A673 (cell line): Measurements from ENCODE around the gene ARNT2. TPM values are rescaled to one million over a fixed set of nuclear protein-coding genes. Genes with fewer than 3 reads are reported as not detected.

Source experiments
- BruUV-seq: library from RNA; stranded (reverse); fragments of 400-500 nt; replicated peaks from 2 replicates; lab custom pipeline; 2021; lab: Mats Ljungman, UMichigan
- CTCF ChIA-PET: fragments of 300-600 bp; sonication (Branson Sonifier 250); formaldehyde crosslinking; loops from one replicate; lab custom pipeline; 2022; ENCODE audit warnings: antibody characterized with exemption; lab: Charles Lee
- POLR2A ChIA-PET: fragments of 300-600 bp; sonication (Branson Sonifier 250); formaldehyde crosslinking; loops from one replicate; lab custom pipeline; 2022; ENCODE audit warnings: antibody characterized with exemption; ENCODE audit not compliant: low non-redundant PET; lab: Charles Lee
- DNase-seq: peaks from one replicate; pipeline ENCODE4 v3.0.0-alpha.2; 2015; ENCODE audit warnings: low spot score
- H3K27ac ChIP-seq: fragments of 200-600 bp; sonication (generic); 2 replicates; pipeline ENCODE4 v1.5.1; 2016; ENCODE audit warnings: mixed run types, low read depth, mild to moderate bottlenecking, mixed read lengths, antibody characterized with exemption, low read length; ENCODE audit not compliant: poor library complexity, severe bottlenecking
- H3K27me3 ChIP-seq: fragments of 200-600 bp; sonication (generic); replicated peaks from 2 replicates; pipeline ENCODE4 v1.6.1; 2017; ENCODE audit warnings: mixed run types, low read depth, mild to moderate bottlenecking, mixed read lengths, antibody characterized with exemption, low read length; ENCODE audit not compliant: insufficient read depth, poor library complexity
- H3K36me3 ChIP-seq: fragments of 200-600 bp; sonication (generic); 2 replicates; pipeline ENCODE4 v1.6.1; 2016; ENCODE audit warnings: mixed run types, mild to moderate bottlenecking, mixed read lengths, antibody characterized with exemption, low read length; ENCODE audit not compliant: insufficient read depth, poor library complexity, severe bottlenecking
- H3K4me1 ChIP-seq: fragments of 200-600 bp; sonication (generic); 2 replicates; pipeline ENCODE4 v1.6.1; 2017; ENCODE audit warnings: mixed run types, mild to moderate bottlenecking, mixed read lengths, antibody characterized with exemption, low read length; ENCODE audit not compliant: insufficient read depth, poor library complexity, severe bottlenecking
- H3K4me3 ChIP-seq: fragments of 200-600 bp; sonication (generic); 2 replicates; pipeline ENCODE4 v1.5.1; 2016; ENCODE audit warnings: low read depth, mixed run types, mild to moderate bottlenecking, mixed read lengths, low read length; ENCODE audit not compliant: poor library complexity, severe bottlenecking
- H3K9me3 ChIP-seq: fragments of 200-600 bp; sonication (generic); 2 replicates; pipeline ENCODE4 v1.6.1; 2016; ENCODE audit warnings: mixed run types, low read depth, mild to moderate bottlenecking, mixed read lengths, antibody characterized with exemption, low read length; ENCODE audit not compliant: poor library complexity, severe bottlenecking
- EZH2 ChIP-seq: fragments of 200-600 bp; sonication (generic); IDR thresholded peaks from 2 replicates; pipeline ENCODE4 v1.6.1; 2017; ENCODE audit warnings: borderline replicate concordance, low read depth, mild to moderate bottlenecking, mixed read lengths, antibody characterized with exemption, low read length; ENCODE audit not compliant: poor library complexity, severe bottlenecking
- intact Hi-C: fragments of 100-400 bp; cut with micrococcal nuclease; formaldehyde crosslinking; loops from one replicate; pipeline ENCODE4 v1.10.0; 2022; ENCODE audit not compliant: unreplicated experiment
- total RNA-seq: library from RNA; stranded (reverse); gene quantifications from 2 replicates; pipeline ENCODE4 v1.2.3, GENCODE V29; 2021
- TF ChIP-seq, protein P1 (sequence below): fragments of 300-800, 200-600 bp; sonication (generic); conservative IDR thresholded peaks from 2 replicates; pipeline ENCODE4 v1.5.1; 2017; ENCODE audit warnings: low read depth, mild to moderate bottlenecking, antibody characterized with exemption, low read length, moderate library complexity, mixed read lengths

Gene ARNT2
- total RNA-seq, 1 experiment from 2014 or later = 2.1 TPM

DNA sequence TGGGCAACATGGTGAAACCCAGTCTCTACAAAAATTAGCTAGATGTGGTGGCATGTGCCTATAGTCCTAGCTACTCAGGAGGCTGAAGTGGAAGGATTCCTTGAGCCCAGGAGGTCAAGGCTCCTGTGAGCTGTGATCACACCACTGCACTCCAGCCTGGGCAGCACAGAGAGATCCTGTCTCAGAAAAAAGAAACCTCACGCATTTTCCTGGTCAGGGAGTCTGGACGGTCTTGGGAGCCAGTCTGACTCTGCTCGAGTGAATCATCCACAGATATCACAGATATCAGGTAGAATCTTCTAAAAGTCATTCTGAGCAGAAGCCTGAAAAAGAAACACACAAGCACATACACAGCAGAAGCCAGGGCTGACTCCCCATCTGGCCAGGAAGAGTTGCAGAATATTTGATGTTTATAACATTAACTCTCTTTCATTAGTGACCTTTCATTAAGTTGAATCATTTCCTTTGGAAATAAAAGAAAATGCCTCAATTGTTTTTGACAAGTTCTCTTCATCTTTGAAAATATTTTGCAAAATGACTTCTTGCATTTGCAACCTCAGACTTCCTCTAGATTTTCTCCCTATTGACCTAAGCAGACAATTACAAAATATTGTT lies 234.5 kb downstream of the ARNT2 start:
- intact Hi-C loops = no loop called here
- TF ChIP-seq, protein P1, sequence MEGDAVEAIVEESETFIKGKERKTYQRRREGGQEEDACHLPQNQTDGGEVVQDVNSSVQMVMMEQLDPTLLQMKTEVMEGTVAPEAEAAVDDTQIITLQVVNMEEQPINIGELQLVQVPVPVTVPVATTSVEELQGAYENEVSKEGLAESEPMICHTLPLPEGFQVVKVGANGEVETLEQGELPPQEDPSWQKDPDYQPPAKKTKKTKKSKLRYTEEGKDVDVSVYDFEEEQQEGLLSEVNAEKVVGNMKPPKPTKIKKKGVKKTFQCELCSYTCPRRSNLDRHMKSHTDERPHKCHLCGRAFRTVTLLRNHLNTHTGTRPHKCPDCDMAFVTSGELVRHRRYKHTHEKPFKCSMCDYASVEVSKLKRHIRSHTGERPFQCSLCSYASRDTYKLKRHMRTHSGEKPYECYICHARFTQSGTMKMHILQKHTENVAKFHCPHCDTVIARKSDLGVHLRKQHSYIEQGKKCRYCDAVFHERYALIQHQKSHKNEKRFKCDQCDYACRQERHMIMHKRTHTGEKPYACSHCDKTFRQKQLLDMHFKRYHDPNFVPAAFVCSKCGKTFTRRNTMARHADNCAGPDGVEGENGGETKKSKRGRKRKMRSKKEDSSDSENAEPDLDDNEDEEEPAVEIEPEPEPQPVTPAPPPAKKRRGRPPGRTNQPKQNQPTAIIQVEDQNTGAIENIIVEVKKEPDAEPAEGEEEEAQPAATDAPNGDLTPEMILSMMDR = no peak
- TF ChIP-seq EZH2 = no peak
- Histone ChIP-seq H3K9me3 (peaks cover 6% of the 10 kb centered on the region), H3K36me3 (no peaks in the 10 kb centered on the region), H3K27ac (no peak overlapping the region), H3K4me3 (no peak overlapping the region), H3K27me3 (no peaks in the 10 kb centered on the region), H3K4me1 (no peaks in the 10 kb centered on the region)
- ChIA-PET POLR2A (no interaction called here), CTCF (no interaction called here)
- BruUV-seq = no TSS peak
- DNase-seq = no peak

DNA sequence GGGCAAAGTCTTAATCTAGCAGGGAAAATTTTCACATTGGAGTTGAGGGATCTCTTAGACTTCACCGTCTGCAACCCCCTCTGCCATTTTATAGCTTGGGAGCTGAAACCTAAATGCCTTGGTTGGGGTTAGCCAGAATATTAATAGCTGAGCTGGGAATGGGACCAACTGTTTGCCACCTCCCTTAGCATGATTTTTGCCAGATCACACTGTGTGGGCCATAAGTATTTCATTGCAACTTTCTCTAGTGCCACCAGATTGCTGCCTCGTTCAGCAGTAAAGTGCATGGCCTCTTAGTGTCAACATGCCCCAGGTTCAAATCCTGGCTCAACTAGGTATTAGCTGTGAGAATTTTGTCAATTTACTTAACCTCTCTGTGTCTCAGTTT lies 235.0 kb downstream of the ARNT2 start:
- CTCF ChIA-PET = no interaction called here
- Histone ChIP-seq H3K27ac (no peak overlapping the region), H3K4me3 (no peak overlapping the region)

DNA sequence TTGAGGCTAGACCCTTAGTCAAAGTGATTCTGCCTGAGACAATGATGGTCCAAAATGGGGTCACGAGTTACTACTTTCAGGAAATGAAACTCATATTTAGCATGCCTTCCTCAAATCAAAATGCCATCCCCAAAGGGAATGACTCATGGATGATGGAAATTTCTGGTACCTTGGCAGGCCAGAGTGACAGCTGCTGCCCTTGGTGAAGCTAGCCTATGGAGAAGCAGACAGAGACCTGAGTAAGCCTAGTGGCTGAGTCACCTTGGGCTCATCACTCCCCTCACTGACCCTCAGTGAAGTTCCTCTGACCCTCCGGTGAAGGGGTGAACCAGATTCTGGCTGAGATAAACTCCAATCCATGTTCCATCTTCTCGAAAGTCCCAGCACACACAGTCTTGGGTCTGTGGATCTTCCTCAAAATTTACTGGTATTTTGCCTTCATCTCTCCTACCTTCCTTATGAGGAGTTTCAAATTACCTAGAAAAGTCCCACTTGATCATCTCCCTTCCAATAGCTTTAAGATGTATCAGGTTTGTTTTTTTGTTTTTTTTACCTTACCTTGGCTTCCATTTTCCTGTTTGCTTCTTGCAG lies 236.4 kb downstream of the ARNT2 start:
- DNase-seq = no peak
- no peaks in the 10 kb centered on the region for H3K4me1 ChIP-seq
- POLR2A ChIA-PET = no interaction called here
- H3K9me3 ChIP-seq = peaks cover 6% of the 10 kb centered on the region
- intact Hi-C loops = no loop called here
- H3K27me3 ChIP-seq = no peaks in the 10 kb centered on the region
- TF ChIP-seq EZH2 = no peak
- TF ChIP-seq, protein P1 = no peak
- CTCF ChIA-PET = no interaction called here
- no TSS peak for BruUV-seq
- H3K4me3 ChIP-seq = no peak overlapping the region
- no peaks in the 10 kb centered on the region for H3K36me3 ChIP-seq
- no peak overlapping the region for H3K27ac ChIP-seq

More for the DNA sequence above, 235.0 kb downstream of the ARNT2 start:
- no peak for TF ChIP-seq EZH2
- TF ChIP-seq, protein P1 = no peak
- H3K27me3 ChIP-seq = no peaks in the 10 kb centered on the region
- no peak for DNase-seq
- H3K36me3 ChIP-seq = no peaks in the 10 kb centered on the region
- intact Hi-C loops = no loop called here
- H3K9me3 ChIP-seq = peaks cover 6% of the 10 kb centered on the region
- BruUV-seq = no TSS peak
- H3K4me1 ChIP-seq = no peaks in the 10 kb centered on the region
- POLR2A ChIA-PET = no interaction called here
